ENCODE results near the gene FIGNL2. TPM values are rescaled to one million over a fixed set of nuclear protein-coding genes. Genes with fewer than 3 reads are reported as not detected.

The FIGNL2 gene
- total RNA-seq, 1 experiment from 2014 or later, result 0.29 TPM

GRCh38 chr12:51855586-51856428, 7.3 kb upstream of the FIGNL2 start:
- no peak for DNase-seq (ENCODE audit: low spot score)

GRCh38 chr12:51852404-51853137, 4.1 kb upstream of the FIGNL2 start:
- no peak for DNase-seq (ENCODE audit: low spot score)

GRCh38 chr12:51851413-51852124, 3.1 kb upstream of the FIGNL2 start:
- no peak for DNase-seq (ENCODE audit: low spot score)

- DNase-seq (ENCODE audit: low spot score), result no peak
Observed at GRCh38 chr12:51850965-51851299, 2.4 kb upstream of the FIGNL2 start.

- DNase-seq (ENCODE audit: low spot score), result no peak
Observed at GRCh38 chr12:51850081-51850964, 1.8 kb upstream of the FIGNL2 start.

- DNase-seq (ENCODE audit: low spot score), result no peak
Observed at GRCh38 chr12:51848841-51849735, 570 bp upstream of the FIGNL2 start.

- peak; percentile 13 for DNase-seq (ENCODE audit: low spot score)
Observed at GRCh38 chr12:51847643-51848325, 734 bp downstream of the FIGNL2 start.

GRCh38 chr12:51846911-51847642, 1.4 kb downstream of the FIGNL2 start:
- no peak for DNase-seq (ENCODE audit: low spot score)

GRCh38 chr12:51846271-51846691, 2.2 kb downstream of the FIGNL2 start:
- no peak for DNase-seq (ENCODE audit: low spot score)

- DNase-seq (ENCODE audit: low spot score), result no peak
Observed at GRCh38 chr12:51845482-51845881, 3.0 kb downstream of the FIGNL2 start.

- DNase-seq (ENCODE audit: low spot score), result no peak
Observed at GRCh38 chr12:51844854-51845253, 3.7 kb downstream of the FIGNL2 start.

GRCh38 chr12:51841727-51842126, 6.8 kb downstream of the FIGNL2 start:
- DNase-seq (ENCODE audit: low spot score), result no peak

GRCh38 chr12:51840966-51841365, 7.6 kb downstream of the FIGNL2 start:
- DNase-seq (ENCODE audit: low spot score), result no peak

- DNase-seq (ENCODE audit: low spot score), result no peak
Observed at GRCh38 chr12:51839310-51839947, 9.1 kb downstream of the FIGNL2 start.

- no peak for DNase-seq (ENCODE audit: low spot score)
Observed at GRCh38 chr12:51838762-51839161, 9.8 kb downstream of the FIGNL2 start.

- DNase-seq (ENCODE audit: low spot score), result no peak
Observed at GRCh38 chr12:51838036-51838435, 10.5 kb downstream of the FIGNL2 start.

- no peak for DNase-seq (ENCODE audit: low spot score)
Observed at GRCh38 chr12:51837286-51837685, 11.2 kb downstream of the FIGNL2 start.

- no peak for DNase-seq (ENCODE audit: low spot score)
Observed at GRCh38 chr12:51836827-51837173, 11.7 kb downstream of the FIGNL2 start.

Measured in A172 (cell line).